Measurements from ENCODE around the gene NUDC. TPM values are rescaled to one million over a fixed set of nuclear protein-coding genes. Genes with fewer than 3 reads are reported as not detected.

NUDC gene
- polyA plus RNA-seq, 1 of the 3 experiments (the other 2 are of a cell fraction), result 153 TPM

GRCh38 chr1:26874896-26875295 is 46.6 kb upstream of the NUDC start:
- no peak for DNase-seq
- Histone ChIP-seq H3F3A (replicated peaks; ENCODE audit: insufficient read depth) (peaks cover 12% of the 10 kb centered on the region), H3K27me3 (ENCODE audit: insufficient read depth) (no peaks in the 10 kb centered on the region), H3K9me2 (no peaks in the 10 kb centered on the region), H3K27ac (ENCODE audit: low read depth in 2 of 2, low read length in 1 of 2) (no peak overlapping the region), H2AFZ (ENCODE audit: low read depth) (no peak overlapping the region), H3K79me2 (ENCODE audit: insufficient read depth) (peaks cover 4% of the 10 kb centered on the region; the same call in 1 of the 2 replicates), H3K4me1 (ENCODE audit: control insufficient read depth in 1 of 2, insufficient read depth in 2 of 2, low read depth in 1 of 2, low read length in 1 of 2) (peaks cover 0 to 6% of the 10 kb centered on the region in 2 experiments; a peak in 1 of 4 replicates), H3K4me2 (no peak overlapping the region), H3K9me3 (no peaks in the 10 kb centered on the region), H3K4me3 (ENCODE audit: low read depth in 2 of 2, low read length in 1 of 2) (no peak overlapping the region), H3K36me3 (replicated peaks in 1 of 2; ENCODE audit: control insufficient read depth in 1 of 2, insufficient read depth in 2 of 2, low read length in 1 of 2) (peaks cover 20 to 26% of the 10 kb centered on the region in 2 experiments), H4K20me1 (ENCODE audit: insufficient read depth) (no peaks in the 10 kb centered on the region), H3K9ac (no peak overlapping the region)
- 93% methylated on average over 4 of the region's 4 CpGs for WGBS (ENCODE audit: low lambda C conversion rate)
- POLR2A ChIA-PET, result no interaction called here
- TF ChIP-seq GABPA (IDR thresholded peaks at IDR 0.05; ENCODE audit: low read depth) (no peak), EZH2phosphoT487 (IDR thresholded peaks at IDR 0.05; ENCODE audit: borderline replicate concordance, low read depth) (no peak), JUND (IDR thresholded peaks at IDR 0.05) (no peak), CTCF (IDR thresholded peaks at IDR 0.05) (no peak), NRF1 (IDR thresholded peaks at IDR 0.05; ENCODE audit: low read depth, low read length) (no peak), TAF1 (IDR thresholded peaks at IDR 0.05; ENCODE audit: borderline replicate concordance, low read depth, low read length) (no peak), MAX (IDR thresholded peaks at IDR 0.05; ENCODE audit: low read depth) (no peak), FOXJ3 (CRISPR knock-in tag; IDR thresholded peaks at IDR 0.05) (no peak), ZBTB33 (IDR thresholded peaks at IDR 0.05; ENCODE audit: borderline replicate concordance, low read depth) (no peak), FOSL2 (IDR thresholded peaks at IDR 0.05; ENCODE audit: borderline replicate concordance, low read depth) (no peak), TCF12 (IDR thresholded peaks at IDR 0.05) (no peak), CHD2 (IDR thresholded peaks at IDR 0.05; ENCODE audit: low read length, partially characterized antibody) (no peak), EP300 (IDR thresholded peaks at IDR 0.05; ENCODE audit: borderline replicate concordance in 1 of 2, low read depth in 1 of 2, low read length in 1 of 2) (no peak), RAD21 (IDR thresholded peaks at IDR 0.05; ENCODE audit: low read length) (no peak), POLR2AphosphoS5 (IDR thresholded peaks at IDR 0.05; ENCODE audit: low read depth, low read length) (no peak), USF1 (IDR thresholded peaks at IDR 0.05; ENCODE audit: borderline replicate concordance, low read depth) (no peak), IRF3 (IDR thresholded peaks at IDR 0.05; ENCODE audit: low read depth, low read length) (no peak), MXI1 (IDR thresholded peaks at IDR 0.05; ENCODE audit: low read depth, low read length) (no peak)
- CTCF ChIA-PET, result interaction anchor here (1.3 to 1.6 kb wide), 2 partner anchors 10 to 273 kb away, joined by 4 to 6 read pairs; no protein-coding TSS in a partner anchor

Measured in SK-N-SH (cell line).